CD14-positive monocyte (primary cell): ENCODE results near the gene BTBD9. TPM values are rescaled to one million over a fixed set of nuclear protein-coding genes. Genes with fewer than 3 reads are reported as not detected.

Experiments
- DNase-seq, 3 donors: peaks; one replicate each; pipeline ENCODE4 v3.0.0-alpha.2; 2011 to 2022
- H2AFZ ChIP-seq: 2 replicates; pipeline ENCODE4 v1.6.0; 2012; ENCODE audit warnings: mild to moderate bottlenecking, low read depth, low read length, inconsistent platforms; ENCODE audit not compliant: insufficient read depth, poor library complexity, severe bottlenecking
- H3K27ac ChIP-seq, 2 donors: 1 replicate in 1 of 2; 2 replicates in 1 of 2; pipeline ENCODE4 v1.5.1; 2012 to 2013; ENCODE audit warnings: low read length in 2 of 2, control low read depth in 1 of 2, inconsistent platforms in 1 of 2, low read depth in 1 of 2, mild to moderate bottlenecking in 1 of 2
- H3K27me3 ChIP-seq, 2 donors: one replicate each; pipeline versions ENCODE4 v1.6.0 to v1.6.1; 2011 to 2013; ENCODE audit warnings: low read length in 2 of 2; ENCODE audit not compliant: control insufficient read depth in 2 of 2, insufficient read depth in 2 of 2
- H3K36me3 ChIP-seq, 2 donors: replicated peaks in 1 of 2; 1 replicate in 1 of 2; 2 replicates in 1 of 2; pipeline versions ENCODE4 v1.5.1 to v1.6.1; 2012 to 2013; ENCODE audit warnings: low read length in 2 of 2, control low read depth in 1 of 2, inconsistent platforms in 1 of 2, mild to moderate bottlenecking in 1 of 2; ENCODE audit not compliant: insufficient read depth in 2 of 2, control insufficient read depth in 1 of 2
- H3K4me1 ChIP-seq, 2 donors: 1 replicate in 1 of 2; 2 replicates in 1 of 2; pipeline versions ENCODE4 v1.5.1 to v1.6.1; 2012 to 2013; ENCODE audit warnings: low read length in 2 of 2, control low read depth in 1 of 2, inconsistent platforms in 1 of 2, mild to moderate bottlenecking in 1 of 2, moderate library complexity in 1 of 2; ENCODE audit not compliant: insufficient read depth in 2 of 2, control insufficient read depth in 1 of 2
- H3K4me2 ChIP-seq: replicated peaks from 2 replicates; pipeline ENCODE3; 2012; ENCODE audit warnings: low read length, moderate library complexity, mild to moderate bottlenecking; ENCODE audit not compliant: poor library complexity, severe bottlenecking; ENCODE audit errors: extremely low read depth
- H3K4me3 ChIP-seq, 3 experiments: fragments of 200-600 bp in 1 of 3; sonication (generic) in 1 of 3; replicated peaks in 1 of 3; 1 replicate in 2 of 3; 2 replicates in 1 of 3; pipeline ENCODE4 v1.5.1; 2011 to 2013; ENCODE audit warnings: low read length in 3 of 3, mild to moderate bottlenecking in 3 of 3, control low read depth in 2 of 3, low read depth in 2 of 3, inconsistent platforms in 1 of 3, moderate library complexity in 1 of 3
- H3K79me2 ChIP-seq: 2 replicates; pipeline ENCODE4 v1.6.0; 2012; ENCODE audit warnings: mild to moderate bottlenecking, control low read depth, inconsistent platforms, low read length, moderate library complexity; ENCODE audit not compliant: insufficient read depth
- H3K9ac ChIP-seq: 2 replicates; pipeline ENCODE4 v1.6.0; 2017; ENCODE audit warnings: low read length, mild to moderate bottlenecking; ENCODE audit not compliant: insufficient read depth, poor library complexity, severe bottlenecking
- H3K9me3 ChIP-seq, 2 donors: replicated peaks in 1 of 2; 1 replicate in 1 of 2; 2 replicates in 1 of 2; pipeline versions ENCODE4 v1.5.1 to v1.6.1; 2012 to 2013; ENCODE audit warnings: low read length in 2 of 2, control low read depth in 1 of 2; ENCODE audit not compliant: control insufficient read depth in 1 of 2, insufficient read depth in 1 of 2
- H4K20me1 ChIP-seq: 2 replicates; pipeline ENCODE4 v1.6.0; 2012; ENCODE audit warnings: mild to moderate bottlenecking, low read length, control low read depth, moderate library complexity; ENCODE audit not compliant: insufficient read depth
- H3K27ac Mint-ChIP-seq, 7 donors: one replicate each; pipeline ENCODE4 v1.8.0; 2020; ENCODE audit warnings: mild to moderate bottlenecking in 7 of 7, mixed read lengths in 7 of 7, moderate library complexity in 6 of 7, inconsistent platforms in 2 of 7
- H3K27me3 Mint-ChIP-seq, 3 donors: one replicate each; pipeline ENCODE4 v1.8.0; 2021 to 2022; ENCODE audit warnings: low read depth in 3 of 3, mild to moderate bottlenecking in 3 of 3, mixed read lengths in 3 of 3, moderate library complexity in 3 of 3, inconsistent platforms in 1 of 3
- H3K36me3 Mint-ChIP-seq, 2 donors: one replicate each; pipeline ENCODE4 v1.8.0; 2020; ENCODE audit warnings: mixed read lengths in 2 of 2, inconsistent platforms in 1 of 2, mild to moderate bottlenecking in 1 of 2
- H3K4me1 Mint-ChIP-seq: one replicate; pipeline ENCODE4 v1.8.0; 2020; ENCODE audit warnings: mild to moderate bottlenecking, mixed read lengths
- H3K4me3 Mint-ChIP-seq, 2 donors: one replicate each; pipeline ENCODE4 v1.8.0; 2020; ENCODE audit warnings: mild to moderate bottlenecking in 2 of 2, mixed read lengths in 2 of 2, moderate library complexity in 1 of 2
- H3K9me3 Mint-ChIP-seq, 7 donors: one replicate each; pipeline ENCODE4 v1.8.0; 2020 to 2022; ENCODE audit warnings: mixed read lengths in 7 of 7, mild to moderate bottlenecking in 6 of 7, moderate library complexity in 6 of 7, inconsistent platforms in 2 of 7
- WGBS: methylation state at CpG from one replicate; pipeline ENCODE4 v1.1.5; 2013; ENCODE audit warnings: missing lambda C conversion rate; ENCODE audit not compliant: insufficient coverage; 5-methylcytosine and 5-hydroxymethylcytosine counted together
- intact Hi-C, 2 donors: fragments of 100-400 bp; cut with micrococcal nuclease; formaldehyde crosslinking; loops; one replicate each; pipeline versions ENCODE4 v1.15.0 to v1.15.1; 2023
- polyA plus RNA-seq, 3 donors: library from polyadenylated mRNA; depleted of rRNA in 1 of 3; unstranded in 2 of 3; stranded (reverse) in 1 of 3; fragments of 300-500 nt in 2 of 3; fragments of >200 nt in 1 of 3; fragmentation: Illumina TruSeq in 2 of 3; gene quantifications; 1 replicate in 2 of 3; 2 replicates in 1 of 3; pipeline ENCODE4 v1.2.3, GENCODE V29; 2012 to 2021
- TF ChIP-seq, protein P1 (sequence below): fragments of 200-600 bp; IDR thresholded peaks from one replicate; pipeline ENCODE4 v1.8.0; 2022; ENCODE audit warnings: antibody characterized with exemption, mild to moderate bottlenecking

Gene BTBD9
- polyA plus RNA-seq, 3 donors = 5.2 to 7.5 (median 6.2) TPM

DNA sequence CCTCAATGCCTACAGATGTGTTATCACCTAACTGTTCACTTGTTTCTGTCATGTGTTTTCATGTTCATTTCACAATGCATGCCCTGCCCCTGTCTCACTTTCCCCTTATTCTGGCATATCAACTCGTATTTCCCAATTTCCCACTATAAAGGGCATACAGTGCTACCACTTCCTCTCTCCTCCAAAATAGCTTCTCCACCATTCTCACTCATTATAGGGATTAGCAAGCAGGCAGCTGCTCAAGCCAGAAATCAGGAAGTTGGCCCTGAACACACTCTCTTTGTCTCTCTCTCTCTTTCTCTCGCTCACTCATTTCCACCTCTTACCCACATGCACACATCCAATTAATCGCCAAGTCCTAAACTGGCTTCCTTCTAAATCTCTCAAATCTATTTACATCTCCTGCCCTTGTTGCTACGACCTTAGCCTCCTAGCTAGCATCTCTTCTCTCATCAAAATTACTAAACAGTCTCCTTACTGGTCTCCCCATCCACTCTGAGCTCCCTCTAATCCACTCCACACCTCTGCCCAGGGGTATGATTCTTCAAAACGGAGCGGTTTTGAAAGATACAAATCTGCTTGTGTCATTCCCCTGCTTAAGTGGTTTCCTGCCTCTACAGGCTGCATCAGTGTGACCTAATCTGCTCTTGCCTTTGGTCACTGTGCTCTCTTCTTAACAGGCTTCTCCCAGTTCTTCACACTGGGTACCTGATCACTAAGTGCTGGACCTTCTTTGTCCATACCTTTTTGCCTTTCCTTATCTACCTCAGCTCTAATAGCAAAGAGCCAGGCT, 196.2 kb downstream of the BTBD9 start:
- Mint-ChIP-seq H3K9me3 (peaks cover 0 to 2% (median 0%) of the 10 kb centered on the region in 7 donors), H3K36me3 (no peaks in the 10 kb centered on the region), H3K27me3 (no peaks in the 10 kb centered on the region), H3K4me1 (peaks cover 23% of the 10 kb centered on the region), H3K27ac (peak overlapping the region; percentile 77 to 94 (median 84)), H3K4me3 (peak overlapping the region; percentile 31 to 58)
- Histone ChIP-seq H3K27me3 (no peaks in the 10 kb centered on the region), H3K4me3 (peak overlapping the region in 1 of 3 experiments; percentile 52), H3K9ac (no peak overlapping the region), H3K4me1 (peaks cover 19 to 24% of the 10 kb centered on the region in 2 donors), H2AFZ (no peak overlapping the region), H3K27ac (peak overlapping the region in 1 of 2 donors; percentile 69), H3K9me3 (no peaks in the 10 kb centered on the region), H3K36me3 (no peaks in the 10 kb centered on the region), H3K4me2 (peak overlapping the region; percentile 60), H4K20me1 (peaks cover 4% of the 10 kb centered on the region), H3K79me2 (no peaks in the 10 kb centered on the region)
- intact Hi-C loops = no loop called here
- peak; percentile 41 to 74 (median 73) for DNase-seq
- WGBS = 0% methylated on average over 6 of the region's 6 CpGs
- TF ChIP-seq, protein P1, sequence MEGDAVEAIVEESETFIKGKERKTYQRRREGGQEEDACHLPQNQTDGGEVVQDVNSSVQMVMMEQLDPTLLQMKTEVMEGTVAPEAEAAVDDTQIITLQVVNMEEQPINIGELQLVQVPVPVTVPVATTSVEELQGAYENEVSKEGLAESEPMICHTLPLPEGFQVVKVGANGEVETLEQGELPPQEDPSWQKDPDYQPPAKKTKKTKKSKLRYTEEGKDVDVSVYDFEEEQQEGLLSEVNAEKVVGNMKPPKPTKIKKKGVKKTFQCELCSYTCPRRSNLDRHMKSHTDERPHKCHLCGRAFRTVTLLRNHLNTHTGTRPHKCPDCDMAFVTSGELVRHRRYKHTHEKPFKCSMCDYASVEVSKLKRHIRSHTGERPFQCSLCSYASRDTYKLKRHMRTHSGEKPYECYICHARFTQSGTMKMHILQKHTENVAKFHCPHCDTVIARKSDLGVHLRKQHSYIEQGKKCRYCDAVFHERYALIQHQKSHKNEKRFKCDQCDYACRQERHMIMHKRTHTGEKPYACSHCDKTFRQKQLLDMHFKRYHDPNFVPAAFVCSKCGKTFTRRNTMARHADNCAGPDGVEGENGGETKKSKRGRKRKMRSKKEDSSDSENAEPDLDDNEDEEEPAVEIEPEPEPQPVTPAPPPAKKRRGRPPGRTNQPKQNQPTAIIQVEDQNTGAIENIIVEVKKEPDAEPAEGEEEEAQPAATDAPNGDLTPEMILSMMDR = no peak

DNA sequence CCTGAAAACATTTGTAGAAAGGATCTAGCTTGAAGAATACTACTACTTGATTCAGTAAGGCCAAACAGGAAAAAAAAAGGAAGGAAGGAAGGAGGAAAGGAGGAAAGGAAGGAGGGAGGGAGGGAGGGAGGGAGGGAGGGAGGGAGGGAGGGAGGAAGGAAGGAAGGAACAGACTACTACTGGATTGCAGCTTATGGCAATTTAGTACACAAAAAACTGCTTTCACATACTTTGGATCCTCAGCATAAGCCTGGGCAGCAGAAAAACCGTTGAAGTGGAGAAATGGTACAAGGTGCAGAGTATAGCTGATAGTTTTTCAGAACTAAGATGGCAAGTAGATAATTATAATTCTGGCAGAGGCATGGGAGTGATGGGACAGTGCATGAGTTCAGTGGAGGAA, 201.6 kb downstream of the BTBD9 start:
- no CpG with 5 or more reads among the region's 1 CpG for WGBS

More for the DNA sequence above, 201.6 kb downstream of the BTBD9 start:
- Mint-ChIP-seq H3K27ac (no peak overlapping the region), H3K4me1 (peaks cover 15% of the 10 kb centered on the region), H3K36me3 (peaks cover 0 to 3% of the 10 kb centered on the region in 2 donors), H3K27me3 (peaks cover 0 to 4% (median 0%) of the 10 kb centered on the region in 3 donors), H3K4me3 (no peak overlapping the region), H3K9me3 (peaks cover 0 to 6% (median 2%) of the 10 kb centered on the region in 7 donors)
- no peaks in the 10 kb centered on the region for H3K9me3 ChIP-seq
- H3K79me2 ChIP-seq = no peaks in the 10 kb centered on the region
- H4K20me1 ChIP-seq = peaks cover 2% of the 10 kb centered on the region
- H3K4me2 ChIP-seq = no peak overlapping the region
- H3K27ac ChIP-seq = no peak overlapping the region
- no peaks in the 10 kb centered on the region for H3K27me3 ChIP-seq
- peaks cover 7 to 11% of the 10 kb centered on the region in 2 donors for H3K4me1 ChIP-seq
- no peak overlapping the region for H3K9ac ChIP-seq
- no peak for DNase-seq
- intact Hi-C loops = no loop called here
- H3K4me3 ChIP-seq = no peak overlapping the region
- TF ChIP-seq, protein P1 = no peak
- H2AFZ ChIP-seq = no peak overlapping the region
- no peaks in the 10 kb centered on the region for H3K36me3 ChIP-seq
